Measurements from ENCODE around the gene PCSK7. TPM values are rescaled to one million over a fixed set of nuclear protein-coding genes. Genes with fewer than 3 reads are reported as not detected.

PCSK7 gene
- total and polyA plus RNA-seq, 2 of the 8 experiments (the other 6 are each of a cell fraction or from before 2014, with no cell fraction given): 23.4 to 38.5 TPM

DNA sequence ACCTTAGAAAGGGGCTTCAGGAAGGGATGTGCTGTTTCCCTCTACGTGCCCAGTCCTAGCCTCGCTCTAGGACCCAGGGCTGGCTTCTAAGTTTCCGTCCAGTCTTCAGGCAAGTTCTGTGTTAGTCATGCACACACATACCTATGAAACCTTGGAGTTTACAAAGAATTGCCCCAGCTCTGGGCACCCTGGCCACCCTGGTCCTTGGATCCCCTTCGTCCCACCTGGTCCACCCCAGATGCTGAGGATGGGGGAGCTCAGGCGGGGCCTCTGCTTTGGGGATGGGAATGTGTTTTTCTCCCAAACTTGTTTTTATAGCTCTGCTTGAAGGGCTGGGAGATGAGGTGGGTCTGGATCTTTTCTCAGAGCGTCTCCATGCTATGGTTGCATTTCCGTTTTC, 34.9 kb downstream of the PCSK7 start:
- Histone ChIP-seq H2BK20ac (ENCODE audit: low read length) (no peak overlapping the region), H3K23me2 (ENCODE audit: low read depth, low read length) (peaks cover 6% of the 10 kb centered on the region; the same call in 1 of the 2 replicates), H3K18ac (ENCODE audit: extremely low read depth, low read length) (no peak overlapping the region), H3K4me2 (ENCODE audit: insufficient read depth in 1 of 2, low read depth in 2 of 2, low read length in 2 of 2) (no peak overlapping the region), H4K91ac (replicated peaks; ENCODE audit: insufficient read length, low read length) (no peak overlapping the region), H2BK15ac (ENCODE audit: low read length) (no peak overlapping the region), H3K27ac (ENCODE audit: low read depth, low read length) (no peak overlapping the region), H3K4me1 (replicated peaks in 1 of 4; ENCODE audit: control insufficient read depth in 3 of 4, insufficient read depth in 4 of 4, low read length in 3 of 4) (peaks cover 7 to 32% (median 28%) of the 10 kb centered on the region in 4 experiments), H3K4ac (replicated peaks; ENCODE audit: insufficient read length, low read depth, low read length) (no peak overlapping the region), H4K5ac (ENCODE audit: insufficient read length, low read depth, low read length) (no peak overlapping the region), H3K9ac (replicated peaks in 1 of 4; ENCODE audit: extremely low read depth in 1 of 4, low read depth in 3 of 4, low read length in 3 of 4) (no peak overlapping the region), H3K36me3 (ENCODE audit: control insufficient read depth in 2 of 4, insufficient read depth in 4 of 4, low read length in 3 of 4) (peaks cover 0 to 4% (median 0%) of the 10 kb centered on the region in 4 experiments; a peak in 1 of 8 replicates), H3K79me2 (ENCODE audit: control insufficient read depth in 1 of 2, insufficient read depth in 2 of 2, low read length in 2 of 2) (peaks cover 0 to 11% of the 10 kb centered on the region in 2 experiments; a peak in 1 of 4 replicates), H2BK5ac (ENCODE audit: low read depth, low read length) (no peak overlapping the region), H3K9me3 (ENCODE audit: insufficient read depth in 2 of 2, low read depth in 1 of 2, low read length in 1 of 2) (no peaks in the 10 kb centered on the region), H3K4me3 (ENCODE audit: extremely low read depth in 1 of 4, insufficient read depth in 2 of 4, low read depth in 3 of 4, low read length in 4 of 4) (no peak overlapping the region), H2AFZ (ENCODE audit: low read length) (no peak overlapping the region), H3K23ac (ENCODE audit: insufficient read length) (no peak overlapping the region), H3K56ac (replicated peaks; ENCODE audit: insufficient read length, low read depth, low read length) (no peak overlapping the region), H3K14ac (ENCODE audit: insufficient read length) (no peak overlapping the region), H2AK5ac (ENCODE audit: low read depth, low read length) (no peak overlapping the region), H2BK12ac (ENCODE audit: low read depth, low read length) (no peak overlapping the region), H4K20me1 (replicated peaks in 1 of 2; ENCODE audit: control insufficient read depth in 1 of 2, insufficient read depth in 2 of 2, low read length in 2 of 2) (peaks cover 2% of the 10 kb centered on the region in 2 experiments), H4K8ac (ENCODE audit: extremely low read depth, insufficient read depth, low read length) (no peak overlapping the region), H2BK120ac (replicated peaks; ENCODE audit: low read depth, low read length) (no peak overlapping the region), H3K27me3 (replicated peaks in 1 of 4; ENCODE audit: control insufficient read depth in 3 of 4, extremely low read depth in 1 of 4, insufficient read depth in 3 of 4, low read length in 3 of 4) (no peaks in the 10 kb centered on the region; a peak in 1 of 7 replicates), H3K79me1 (ENCODE audit: low read depth, low read length) (no peaks in the 10 kb centered on the region; the same call in 1 of the 2 replicates)
- TF ChIP-seq BCL11A (IDR thresholded peaks at IDR 0.05; ENCODE audit: low read depth in 2 of 2, low read length in 2 of 2) (no peak), ASH2L (IDR thresholded peaks at IDR 0.05; ENCODE audit: low read length) (no peak), EZH2 (IDR thresholded peaks at IDR 0.05; ENCODE audit: low read depth, low read length, severe bottlenecking) (no peak), GTF2F1 (IDR thresholded peaks at IDR 0.05; ENCODE audit: borderline replicate concordance, low read depth, low read length) (no peak), JUND (IDR thresholded peaks at IDR 0.05; ENCODE audit: low read length) (no peak), TAF1 (IDR thresholded peaks at IDR 0.05; ENCODE audit: low read depth, low read length) (no peak), GABPA (IDR thresholded peaks at IDR 0.05; ENCODE audit: borderline replicate concordance, insufficient read depth, low read length) (no peak), RFX5 (IDR thresholded peaks at IDR 0.05; ENCODE audit: borderline replicate concordance, low read depth, low read length) (no peak), PHF8 (conservative IDR thresholded peaks at IDR 0.05; ENCODE audit: low read depth, low read length) (no peak), FOSL1 (IDR thresholded peaks at IDR 0.05; ENCODE audit: insufficient read depth, low read depth, low read length) (no peak), POLR2A (IDR thresholded peaks at IDR 0.05; ENCODE audit: control extremely low read depth in 1 of 2, low read depth in 2 of 2, low read length in 2 of 2) (no peak), NRF1 (IDR thresholded peaks at IDR 0.05; ENCODE audit: low read depth, low read length) (no peak), SAP30 (IDR thresholded peaks at IDR 0.05; ENCODE audit: insufficient read depth, insufficient replicate concordance, low read length) (no peak), POLR2AphosphoS5 (IDR thresholded peaks at IDR 0.05; ENCODE audit: low read depth, low read length) (no peak), CHD1 (IDR thresholded peaks at IDR 0.05; ENCODE audit: low read depth, low read length) (no peak)
- ChIA-PET POLR2A (ENCODE audit: partially characterized antibody) (interaction anchor here (1.0 to 10.3 kb wide), 6 partner anchors 13 to 50 kb away, joined by 3 to 153 read pairs (median 10); partner anchors contain the start of genes PCSK7 and SIDT2), CTCF (ENCODE audit: partially characterized antibody) (interaction anchor here (0.9 to 18.7 kb wide), 8 partner anchors 8 to 356 kb away, joined by 3 to 449 read pairs (median 4); partner anchors contain the start of genes PCSK7, RNF214 and SIDT2)
- WGBS, 2 experiments (ENCODE audit: extremely low coverage in 1 of 2, insufficient coverage in 1 of 2, insufficient read length in 1 of 2, insufficient replicate concordance in 2 of 2, low coverage in 1 of 2, low lambda C conversion rate in 2 of 2, missing lambda C conversion rate in 1 of 2): 87% methylated on average over 7 of the region's 7 CpGs; no CpG with 5 or more reads in 1 of the 2 experiments
- DNase-seq (ENCODE audit: low read depth in 1 of 2, low spot score in 2 of 2): no peak
- FAIRE-seq: no peak

All from H1 (cell line).